ENCODE data around the gene SRRM1.

DNA sequence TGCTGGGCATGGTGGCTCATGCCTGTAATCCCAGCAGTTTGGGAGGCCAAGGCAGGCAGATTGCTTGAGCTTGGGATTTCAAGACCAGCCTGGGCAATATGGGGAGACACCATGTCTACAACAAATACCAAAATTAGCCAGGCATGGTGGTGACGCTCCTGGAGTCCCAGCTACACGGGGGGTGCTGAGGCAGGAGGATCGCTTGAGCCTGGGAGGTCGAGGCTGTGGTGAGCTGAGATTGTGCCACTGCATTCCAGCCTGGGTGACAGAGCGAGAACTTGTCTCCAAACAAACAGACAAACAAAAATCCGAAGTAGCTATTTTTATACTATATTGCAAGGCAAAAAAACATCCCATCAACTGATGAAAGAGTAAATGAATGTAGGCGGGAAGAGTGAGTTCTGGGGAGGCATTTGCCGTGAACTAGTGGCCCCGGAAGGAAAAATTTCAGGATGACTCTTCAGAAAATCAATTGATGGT lies 46.7 kb upstream of the SRRM1 start:
- TF ChIP-seq JUN (IDR thresholded peaks at IDR 0.05; ENCODE audit: borderline replicate concordance, insufficient read depth, insufficient read length, low read depth), result no peak
- TF ChIP-seq POLR2A (IDR thresholded peaks at IDR 0.05; ENCODE audit: low read depth, low read length), result no peak
- TF ChIP-seq, protein P1, sequence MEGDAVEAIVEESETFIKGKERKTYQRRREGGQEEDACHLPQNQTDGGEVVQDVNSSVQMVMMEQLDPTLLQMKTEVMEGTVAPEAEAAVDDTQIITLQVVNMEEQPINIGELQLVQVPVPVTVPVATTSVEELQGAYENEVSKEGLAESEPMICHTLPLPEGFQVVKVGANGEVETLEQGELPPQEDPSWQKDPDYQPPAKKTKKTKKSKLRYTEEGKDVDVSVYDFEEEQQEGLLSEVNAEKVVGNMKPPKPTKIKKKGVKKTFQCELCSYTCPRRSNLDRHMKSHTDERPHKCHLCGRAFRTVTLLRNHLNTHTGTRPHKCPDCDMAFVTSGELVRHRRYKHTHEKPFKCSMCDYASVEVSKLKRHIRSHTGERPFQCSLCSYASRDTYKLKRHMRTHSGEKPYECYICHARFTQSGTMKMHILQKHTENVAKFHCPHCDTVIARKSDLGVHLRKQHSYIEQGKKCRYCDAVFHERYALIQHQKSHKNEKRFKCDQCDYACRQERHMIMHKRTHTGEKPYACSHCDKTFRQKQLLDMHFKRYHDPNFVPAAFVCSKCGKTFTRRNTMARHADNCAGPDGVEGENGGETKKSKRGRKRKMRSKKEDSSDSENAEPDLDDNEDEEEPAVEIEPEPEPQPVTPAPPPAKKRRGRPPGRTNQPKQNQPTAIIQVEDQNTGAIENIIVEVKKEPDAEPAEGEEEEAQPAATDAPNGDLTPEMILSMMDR (IDR thresholded peaks at IDR 0.05; ENCODE audit: extremely low read depth in 1 of 2, insufficient read depth in 1 of 2, low read depth in 1 of 2, low read length in 2 of 2), result no peak

Data from endothelial cell of umbilical vein (primary cell).